H9 (cell line): Measurements from ENCODE around the gene SUPT5H. TPM values are rescaled to one million over a fixed set of nuclear protein-coding genes. Genes with fewer than 3 reads are reported as not detected.

Experiments used
- DNase-seq: peaks from one replicate; pipeline ENCODE4 v3.0.0-alpha.2; 2017
- H2AFZ ChIP-seq: one replicate; pipeline ENCODE4 v1.6.1; 2013; ENCODE audit warnings: mild to moderate bottlenecking, low read length, control low read depth, moderate library complexity
- H2AK5ac ChIP-seq: 2 replicates; pipeline ENCODE4 v1.6.1; 2013; ENCODE audit warnings: low read length, control low read depth, mixed read lengths; ENCODE audit not compliant: insufficient read length
- H2BK120ac ChIP-seq: one replicate; pipeline ENCODE4 v1.6.1; 2013; ENCODE audit warnings: low read depth, mild to moderate bottlenecking, low read length, control low read depth, inconsistent platforms; ENCODE audit not compliant: poor library complexity, severe bottlenecking
- H2BK12ac ChIP-seq: 2 replicates; pipeline ENCODE4 v1.6.1; 2013; ENCODE audit warnings: low read length, control low read depth, mixed read lengths, low read depth; ENCODE audit not compliant: insufficient read length
- H2BK15ac ChIP-seq: 2 replicates; pipeline ENCODE4 v1.6.1; 2013; ENCODE audit warnings: low read depth, low read length, control low read depth
- H2BK20ac ChIP-seq: one replicate; pipeline ENCODE4 v1.6.1; 2013; ENCODE audit warnings: low read depth, mild to moderate bottlenecking, low read length, control low read depth, inconsistent platforms; ENCODE audit not compliant: poor library complexity, severe bottlenecking
- H2BK5ac ChIP-seq: 2 replicates; pipeline ENCODE4 v1.6.1; 2013; ENCODE audit warnings: low read length, control low read depth, mixed read lengths; ENCODE audit not compliant: insufficient read length
- H3K14ac ChIP-seq: 2 replicates; pipeline ENCODE4 v1.6.1; 2013; ENCODE audit warnings: low read length, control low read depth; ENCODE audit not compliant: insufficient read depth
- H3K18ac ChIP-seq: 2 replicates; pipeline ENCODE4 v1.6.1; 2013; ENCODE audit warnings: low read depth, mild to moderate bottlenecking, mixed read lengths, low read length, control low read depth; ENCODE audit not compliant: insufficient read length
- H3K23ac ChIP-seq: 2 replicates; pipeline ENCODE4 v1.6.1; 2013; ENCODE audit warnings: low read length, control low read depth, mixed read lengths, low read depth; ENCODE audit not compliant: insufficient read length
- H3K23me2 ChIP-seq: 2 replicates; pipeline ENCODE4 v1.6.1; 2013; ENCODE audit warnings: low read depth, mild to moderate bottlenecking, mixed read lengths, low read length, control low read depth; ENCODE audit not compliant: insufficient read length, poor library complexity, severe bottlenecking
- H3K27ac ChIP-seq: 2 replicates; pipeline ENCODE4 v1.5.1; 2013; ENCODE audit warnings: low read length, control low read depth, mixed read lengths, low read depth; ENCODE audit not compliant: insufficient read length
- H3K27me3 ChIP-seq: 2 replicates; pipeline ENCODE4 v1.6.1; 2013; ENCODE audit warnings: low read length, control low read depth, inconsistent platforms; ENCODE audit not compliant: insufficient read depth
- H3K4ac ChIP-seq: 2 replicates; pipeline ENCODE4 v1.6.1; 2013; ENCODE audit warnings: low read depth, mild to moderate bottlenecking, control low read depth, inconsistent platforms, low read length, moderate library complexity
- H3K4me1 ChIP-seq: 2 replicates; pipeline ENCODE4 v1.6.1; 2013; ENCODE audit warnings: low read length, control low read depth, inconsistent platforms; ENCODE audit not compliant: insufficient read depth
- H3K4me2 ChIP-seq: 2 replicates; pipeline ENCODE4 v1.6.1; 2013; ENCODE audit warnings: low read length, control low read depth, mixed read lengths; ENCODE audit not compliant: insufficient read length, insufficient read depth
- H3K56ac ChIP-seq: 2 replicates; pipeline ENCODE4 v1.6.1; 2013; ENCODE audit warnings: low read depth, mild to moderate bottlenecking, mixed read lengths, low read length, control low read depth; ENCODE audit not compliant: insufficient read length
- H3K79me1 ChIP-seq: 2 replicates; pipeline ENCODE4 v1.6.1; 2013; ENCODE audit warnings: low read depth, mild to moderate bottlenecking, moderate library complexity, low read length, control low read depth, inconsistent platforms; ENCODE audit not compliant: insufficient read depth, poor library complexity, severe bottlenecking
- H3K79me2 ChIP-seq: 2 replicates; pipeline ENCODE4 v1.6.1; 2013; ENCODE audit warnings: low read length, control low read depth, inconsistent platforms; ENCODE audit not compliant: insufficient read depth
- H3K9ac ChIP-seq: 2 replicates; pipeline ENCODE4 v1.6.1; 2013; ENCODE audit warnings: low read length, control low read depth, mixed read lengths; ENCODE audit not compliant: insufficient read length; ENCODE audit errors: extremely low read depth
- H3K9me3 ChIP-seq: one replicate; pipeline ENCODE4 v1.6.1; 2013; ENCODE audit warnings: low read depth, low read length, inconsistent platforms; ENCODE audit not compliant: control insufficient read depth
- H3T11ph ChIP-seq: one replicate; pipeline ENCODE4 v1.6.1; 2013; ENCODE audit warnings: mild to moderate bottlenecking, low read length, control low read depth, inconsistent platforms
- H4K20me1 ChIP-seq: one replicate; pipeline ENCODE4 v1.6.1; 2013; ENCODE audit not compliant: control insufficient read depth, insufficient read length, insufficient read depth
- H4K5ac ChIP-seq: 2 replicates; pipeline ENCODE4 v1.6.1; 2013; ENCODE audit warnings: low read depth, mild to moderate bottlenecking, mixed read lengths, low read length, control low read depth; ENCODE audit not compliant: insufficient read length
- H4K8ac ChIP-seq: replicated peaks from 2 replicates; pipeline ENCODE4 v1.6.1; 2013; ENCODE audit warnings: low read length, control low read depth, mixed read lengths, low read depth; ENCODE audit not compliant: insufficient read length
- H4K91ac ChIP-seq: 2 replicates; pipeline ENCODE4 v1.6.1; 2013; ENCODE audit warnings: low read depth, mild to moderate bottlenecking, moderate library complexity, mixed read lengths, low read length, control low read depth; ENCODE audit not compliant: insufficient read length
- H3K27ac Mint-ChIP-seq, 3 experiments: 2 replicates in 2 of 3; 3 replicates in 1 of 3; pipeline ENCODE4 v1.8.0; 2020 to 2021; ENCODE audit warnings: mixed read lengths in 3 of 3, mild to moderate bottlenecking in 1 of 3, moderate library complexity in 1 of 3
- H3K27me3 Mint-ChIP-seq: 2 replicates; pipeline ENCODE4 v1.8.0; 2021; ENCODE audit warnings: low read depth, mild to moderate bottlenecking, moderate library complexity, mixed read lengths
- H3K36me3 Mint-ChIP-seq, 3 experiments: 2 replicates in 2 of 3; 3 replicates in 1 of 3; pipeline ENCODE4 v1.8.0; 2020 to 2021; ENCODE audit warnings: low read depth in 3 of 3, mixed read lengths in 3 of 3; ENCODE audit not compliant: insufficient read depth in 1 of 3
- H3K4me1 Mint-ChIP-seq, 2 experiments: 2 replicates each; pipeline ENCODE4 v1.8.0; 2020; ENCODE audit warnings: mixed read lengths in 2 of 2
- H3K4me3 Mint-ChIP-seq, 2 experiments: 2 replicates in 1 of 2; 3 replicates in 1 of 2; pipeline ENCODE4 v1.8.0; 2020 to 2021; ENCODE audit warnings: mild to moderate bottlenecking in 2 of 2, mixed read lengths in 2 of 2, moderate library complexity in 1 of 2
- H3K9me3 Mint-ChIP-seq, 2 experiments: 2 replicates in 1 of 2; 3 replicates in 1 of 2; pipeline ENCODE4 v1.8.0; 2020; ENCODE audit warnings: mild to moderate bottlenecking in 2 of 2, mixed read lengths in 2 of 2, moderate library complexity in 1 of 2
- WGBS: extraction: QIAGEN DNeasy Blood & Tissue Kit; methylation state at CpG from one replicate; pipeline ENCODE4 v1.1.7; 2013; ENCODE audit warnings: missing lambda C conversion rate, low lambda C conversion rate, mixed read lengths; ENCODE audit not compliant: insufficient read length; ENCODE audit errors: extremely low coverage; 5-methylcytosine and 5-hydroxymethylcytosine counted together
- microRNA-seq: library from miRNA; unstranded; fragments of <30 nt; microRNA quantifications from one replicate; pipeline ENCODE4, GENCODE V29; 2020; ENCODE audit warnings: borderline microRNAs expressed
- total RNA-seq: library from RNA; stranded (reverse); gene quantifications from 2 replicates; pipeline ENCODE4 v1.2.1, GENCODE V29; 2021
- TF ChIP-seq, protein P1 (sequence below): fragments of 200-600 bp; sonication (generic); conservative IDR thresholded peaks from 3 replicates; pipeline ENCODE4 v1.8.0; 2021; ENCODE audit warnings: antibody characterized with exemption, mild to moderate bottlenecking

The SUPT5H gene
- total RNA-seq, 1 experiment from 2014 or later, result 145 TPM

DNA sequence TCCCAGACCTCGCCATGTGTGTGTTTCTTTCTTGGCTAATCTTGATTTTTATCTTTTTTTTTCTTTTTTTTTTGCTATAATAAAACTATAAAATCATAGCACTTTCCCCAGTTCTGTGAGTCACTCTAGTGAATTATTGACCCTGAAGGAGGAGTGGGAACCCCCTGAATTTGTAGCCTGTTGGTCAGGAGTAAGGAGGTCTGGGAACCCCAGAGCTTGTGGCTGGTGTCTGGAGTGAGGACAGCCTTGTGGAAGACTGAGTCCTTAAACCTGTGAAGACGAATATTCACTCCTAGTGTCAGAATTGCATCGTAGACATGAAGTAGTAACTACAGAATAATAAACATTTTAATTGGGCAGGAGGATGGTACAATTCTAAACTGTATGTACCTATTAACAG, 79.8 kb downstream of the SUPT5H start:
- no peak overlapping the region for H3K56ac ChIP-seq
- no peaks in the 10 kb centered on the region for H3K27me3 Mint-ChIP-seq
- H3K27ac ChIP-seq, result no peak overlapping the region
- H3K79me1 ChIP-seq, result no peaks in the 10 kb centered on the region
- H2BK120ac ChIP-seq, result no peak overlapping the region
- H3K4me1 Mint-ChIP-seq, result no peaks in the 10 kb centered on the region
- no peak for DNase-seq
- no peaks in the 10 kb centered on the region for H3K23me2 ChIP-seq
- H3K27ac Mint-ChIP-seq, result peak overlapping the region in 1 of 3 experiments; percentile 82; a peak in 2 of 7 replicates
- peaks cover 7 to 23% (median 18%) of the 10 kb centered on the region in 3 experiments; a peak in 6 of 7 replicates for H3K36me3 Mint-ChIP-seq
- no peak overlapping the region for H3K4ac ChIP-seq
- WGBS, result no CpG with 5 or more reads among the region's 3 CpGs
- H2BK12ac ChIP-seq, result no peak overlapping the region
- no peak overlapping the region for H3K23ac ChIP-seq
- no peaks in the 10 kb centered on the region for H3K9me3 Mint-ChIP-seq
- no peak overlapping the region for H2BK20ac ChIP-seq
- H2AK5ac ChIP-seq, result no peak overlapping the region
- no peak overlapping the region for H2AFZ ChIP-seq
- H3K18ac ChIP-seq, result no peak overlapping the region
- no peaks in the 10 kb centered on the region for H4K20me1 ChIP-seq
- H3T11ph ChIP-seq, result no peak overlapping the region
- H2BK5ac ChIP-seq, result no peak overlapping the region
- no peaks in the 10 kb centered on the region for H3K79me2 ChIP-seq
- H4K8ac ChIP-seq, result no peak overlapping the region
- TF ChIP-seq, protein P1, sequence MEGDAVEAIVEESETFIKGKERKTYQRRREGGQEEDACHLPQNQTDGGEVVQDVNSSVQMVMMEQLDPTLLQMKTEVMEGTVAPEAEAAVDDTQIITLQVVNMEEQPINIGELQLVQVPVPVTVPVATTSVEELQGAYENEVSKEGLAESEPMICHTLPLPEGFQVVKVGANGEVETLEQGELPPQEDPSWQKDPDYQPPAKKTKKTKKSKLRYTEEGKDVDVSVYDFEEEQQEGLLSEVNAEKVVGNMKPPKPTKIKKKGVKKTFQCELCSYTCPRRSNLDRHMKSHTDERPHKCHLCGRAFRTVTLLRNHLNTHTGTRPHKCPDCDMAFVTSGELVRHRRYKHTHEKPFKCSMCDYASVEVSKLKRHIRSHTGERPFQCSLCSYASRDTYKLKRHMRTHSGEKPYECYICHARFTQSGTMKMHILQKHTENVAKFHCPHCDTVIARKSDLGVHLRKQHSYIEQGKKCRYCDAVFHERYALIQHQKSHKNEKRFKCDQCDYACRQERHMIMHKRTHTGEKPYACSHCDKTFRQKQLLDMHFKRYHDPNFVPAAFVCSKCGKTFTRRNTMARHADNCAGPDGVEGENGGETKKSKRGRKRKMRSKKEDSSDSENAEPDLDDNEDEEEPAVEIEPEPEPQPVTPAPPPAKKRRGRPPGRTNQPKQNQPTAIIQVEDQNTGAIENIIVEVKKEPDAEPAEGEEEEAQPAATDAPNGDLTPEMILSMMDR, result no peak
- H4K5ac ChIP-seq, result no peak overlapping the region
- no peak overlapping the region for H3K4me2 ChIP-seq
- no peak overlapping the region for H4K91ac ChIP-seq
- H3K9ac ChIP-seq, result no peak overlapping the region
- H3K9me3 ChIP-seq, result no peaks in the 10 kb centered on the region
- no peaks in the 10 kb centered on the region for H3K4me1 ChIP-seq
- H3K27me3 ChIP-seq, result no peaks in the 10 kb centered on the region
- H3K4me3 Mint-ChIP-seq, result no peak overlapping the region
- no peak overlapping the region for H3K14ac ChIP-seq
- no peak overlapping the region for H2BK15ac ChIP-seq

Small RNA genes lying within 50 kb of the gene (microRNA-seq; reads per million reads assigned to microRNA genes)
- not detected for gene MIR4530

Other genes starting within 250 kb of the SUPT5H start
- gene NCCRP1, start 248.6 kb upstream of the SUPT5H start, total RNA-seq, result 1.9 and 2.7 TPM in 2 replicates
- gene SYCN, start 241.3 kb upstream of the SUPT5H start, total RNA-seq, result not detected in 2 replicates
- not detected in 2 replicates for gene IFNL3, start 200.6 kb upstream of the SUPT5H start, total RNA-seq
- gene IFNL4, start 196.7 kb upstream of the SUPT5H start, total RNA-seq, result not detected in 2 replicates
- not detected in 2 replicates for gene IFNL2, start 177.2 kb upstream of the SUPT5H start, total RNA-seq
- not detected in 2 replicates for gene IFNL1, start 149.2 kb upstream of the SUPT5H start, total RNA-seq
- 4.2 and 4.5 TPM in 2 replicates for gene LRFN1, start 124.7 kb upstream of the SUPT5H start, total RNA-seq
- 0.48 TPM in 1 of 2 replicates, not detected in the other for gene GMFG, start 109.5 kb upstream of the SUPT5H start, total RNA-seq
- 134 and 135 TPM in 2 replicates for gene SAMD4B, start 103.2 kb upstream of the SUPT5H start, total RNA-seq
- gene PAF1, start 54.5 kb upstream of the SUPT5H start, total RNA-seq, result 34.9 and 38.0 TPM in 2 replicates
- 48.3 and 49.2 TPM in 2 replicates for gene MED29, start 54.2 kb upstream of the SUPT5H start, total RNA-seq
- 14.6 and 15.4 TPM in 2 replicates for gene ZFP36, start 38.7 kb upstream of the SUPT5H start, total RNA-seq
- 167 and 170 TPM in 2 replicates for gene PLEKHG2, start 32.9 kb upstream of the SUPT5H start, total RNA-seq
- 2,711 and 2,810 TPM in 2 replicates for gene RPS16, start 9.6 kb upstream of the SUPT5H start, total RNA-seq
- gene TIMM50, start 35.3 kb downstream of the SUPT5H start, total RNA-seq, result 121 and 128 TPM in 2 replicates
- gene DLL3, start 53.4 kb downstream of the SUPT5H start, total RNA-seq, result 2.4 and 2.5 TPM in 2 replicates
- gene SELENOV, start 69.6 kb downstream of the SUPT5H start, total RNA-seq, result 6.7 and 6.9 TPM in 2 replicates
- 2.1 and 2.2 TPM in 2 replicates for gene EID2B, start 87.3 kb downstream of the SUPT5H start, total RNA-seq
- 18.8 and 18.9 TPM in 2 replicates for gene EID2, start 94.6 kb downstream of the SUPT5H start, total RNA-seq
- gene LGALS13, start 156.9 kb downstream of the SUPT5H start, total RNA-seq, result not detected in 2 replicates
- gene LGALS16, start 210.3 kb downstream of the SUPT5H start, total RNA-seq, result not detected in 2 replicates